HepG2 (cell line): ENCODE measurements around the gene CCDC142. TPM values are rescaled to one million over a fixed set of nuclear protein-coding genes. Genes with fewer than 3 reads are reported as not detected.

Experiments
- ASH2L ChIP-seq: fragments of 300-600, 200-600 bp; sonication (generic); IDR thresholded peaks from 2 replicates; pipeline ENCODE4 v1.7.0; 2017; ENCODE audit warnings: low read depth, mild to moderate bottlenecking, moderate library complexity, mixed read lengths, low read length; ENCODE audit not compliant: insufficient read length
- CBFB ChIP-seq: sonication (generic); formaldehyde crosslinking; IDR thresholded peaks from 2 replicates; pipeline ENCODE4 v1.4.0; 2020; ENCODE audit warnings: missing genetic modification reagents
- HMG20B ChIP-seq: conservative IDR thresholded peaks from 2 replicates; pipeline ENCODE4 v1.6.1; 2016; ENCODE audit warnings: missing genetic modification reagents, missing compliant biosample characterization
- HNRNPUL1 ChIP-seq: fragments of 200-400 bp; formaldehyde crosslinking; IDR thresholded peaks from 2 replicates; pipeline ENCODE4 v1.6.1; 2017; ENCODE audit warnings: low read depth, mild to moderate bottlenecking, low read length, moderate library complexity
- MAFK ChIP-seq, 2 experiments: IDR thresholded peaks in 1 of 2; conservative IDR thresholded peaks in 1 of 2; 2 replicates each; pipeline ENCODE4 v1.6.1; 2011; ENCODE audit warnings: improper control_type of control experiment in 2 of 2, low read length in 2 of 2
- PAF1 ChIP-seq: IDR thresholded peaks from 2 replicates; pipeline ENCODE4 v1.6.1; 2016; ENCODE audit warnings: missing genetic modification reagents, missing compliant biosample characterization
- PITX1 ChIP-seq: sonication (generic); formaldehyde crosslinking; IDR thresholded peaks from 2 replicates; pipeline ENCODE4 v1.5.1; 2020; ENCODE audit warnings: mild to moderate bottlenecking, missing genetic modification reagents
- SKI ChIP-seq: fragments of 450-650 bp; IDR thresholded peaks from one replicate; pipeline ENCODE4 v1.6.1; 2018; ENCODE audit warnings: mild to moderate bottlenecking; ENCODE audit not compliant: partially characterized antibody
- TCF12 ChIP-seq, 2 experiments: fragments of 450-650 bp in 1 of 2; sonication (generic) in 1 of 2; formaldehyde crosslinking in 1 of 2; IDR thresholded peaks; 2 replicates each; pipeline versions ENCODE4 v1.6.1 to v1.8.0; 2017 to 2022; ENCODE audit warnings: antibody characterized with exemption in 1 of 2, mild to moderate bottlenecking in 1 of 2, missing genetic modification reagents in 1 of 2, moderate library complexity in 1 of 2
- YEATS2 ChIP-seq: sonication (generic); formaldehyde crosslinking; IDR thresholded peaks from 2 replicates; pipeline ENCODE4 v1.4.0; 2020; ENCODE audit warnings: missing genetic modification reagents, borderline replicate concordance
- ZBTB42 ChIP-seq: sonication (generic); formaldehyde crosslinking; IDR thresholded peaks from 2 replicates; pipeline ENCODE4 v1.5.0; 2020; ENCODE audit warnings: mild to moderate bottlenecking, missing genetic modification reagents
- ZNF124 ChIP-seq: sonication (generic); formaldehyde crosslinking; IDR thresholded peaks from 2 replicates; pipeline ENCODE4 v1.4.0; 2020; ENCODE audit warnings: missing genetic modification reagents
- ZNF547 ChIP-seq: sonication (generic); formaldehyde crosslinking; IDR thresholded peaks from 2 replicates; pipeline ENCODE4 v1.5.1; 2020; ENCODE audit warnings: mild to moderate bottlenecking, missing genetic modification reagents
- ZNF672 ChIP-seq: sonication (generic); formaldehyde crosslinking; IDR thresholded peaks from 2 replicates; pipeline ENCODE4 v1.8.1; 2022; ENCODE audit warnings: missing genetic modification reagents
- ZNF781 ChIP-seq: sonication (generic); formaldehyde crosslinking; IDR thresholded peaks from 2 replicates; pipeline ENCODE4 v1.5.1; 2020; ENCODE audit warnings: borderline replicate concordance, mild to moderate bottlenecking, missing genetic modification reagents; ENCODE audit errors: not compliant biosample characterization
- ZSCAN20 ChIP-seq: sonication (generic); formaldehyde crosslinking; IDR thresholded peaks from 2 replicates; pipeline ENCODE4 v1.4.0; 2020; ENCODE audit warnings: missing genetic modification reagents, mild to moderate bottlenecking, borderline replicate concordance
- polyA plus RNA-seq, 8 experiments: library from polyadenylated mRNA; depleted of rRNA in 3 of 8; stranded (reverse) in 7 of 8; unstranded in 1 of 8; fragments of >200 nt; fragmentation: Illumina TruSeq in 4 of 8; extraction: Trizol in 4 of 8; gene quantifications; 2 replicates each; pipeline versions ENCODE4 v1.2.1 to v1.2.3, GENCODE V29; 2011 to 2016; ENCODE audit warnings: low read depth in 4 of 8, missing spikeins in 1 of 8, mixed read lengths in 1 of 8; ENCODE audit not compliant: insufficient read depth in 1 of 8
- total RNA-seq, 5 experiments: library from RNA; depleted of rRNA; stranded (reverse); fragments of >200 nt; fragmentation: Illumina TruSeq; extraction: Trizol; gene quantifications; 2 replicates each; pipeline ENCODE4 v1.2.3, GENCODE V29; 2016; ENCODE audit warnings: low read depth in 1 of 5
- TF ChIP-seq, protein P1 (sequence below): sonication (generic); formaldehyde crosslinking; IDR thresholded peaks from 2 replicates; pipeline ENCODE4 v1.5.0; 2020; ENCODE audit warnings: missing genetic modification reagents, mild to moderate bottlenecking, borderline replicate concordance
- TF ChIP-seq, protein P2 (sequence below): sonication (generic); formaldehyde crosslinking; IDR thresholded peaks from 2 replicates; pipeline ENCODE4 v1.4.0; 2020; ENCODE audit warnings: missing genetic modification reagents
- TF ChIP-seq, protein P3 (sequence below): sonication (generic); formaldehyde crosslinking; IDR thresholded peaks from 2 replicates; pipeline ENCODE4 v1.4.0; 2020; ENCODE audit warnings: missing genetic modification reagents
- TF ChIP-seq, protein P4 (sequence below): sonication (generic); formaldehyde crosslinking; IDR thresholded peaks from 2 replicates; pipeline ENCODE4 v1.4.0; 2020; ENCODE audit warnings: missing genetic modification reagents

Gene CCDC142
- total and polyA plus RNA-seq, 2 of the 13 experiments (the other 11 are each of a cell fraction or from before 2014, with no cell fraction given): 14.7 to 30.4 TPM

DNA sequence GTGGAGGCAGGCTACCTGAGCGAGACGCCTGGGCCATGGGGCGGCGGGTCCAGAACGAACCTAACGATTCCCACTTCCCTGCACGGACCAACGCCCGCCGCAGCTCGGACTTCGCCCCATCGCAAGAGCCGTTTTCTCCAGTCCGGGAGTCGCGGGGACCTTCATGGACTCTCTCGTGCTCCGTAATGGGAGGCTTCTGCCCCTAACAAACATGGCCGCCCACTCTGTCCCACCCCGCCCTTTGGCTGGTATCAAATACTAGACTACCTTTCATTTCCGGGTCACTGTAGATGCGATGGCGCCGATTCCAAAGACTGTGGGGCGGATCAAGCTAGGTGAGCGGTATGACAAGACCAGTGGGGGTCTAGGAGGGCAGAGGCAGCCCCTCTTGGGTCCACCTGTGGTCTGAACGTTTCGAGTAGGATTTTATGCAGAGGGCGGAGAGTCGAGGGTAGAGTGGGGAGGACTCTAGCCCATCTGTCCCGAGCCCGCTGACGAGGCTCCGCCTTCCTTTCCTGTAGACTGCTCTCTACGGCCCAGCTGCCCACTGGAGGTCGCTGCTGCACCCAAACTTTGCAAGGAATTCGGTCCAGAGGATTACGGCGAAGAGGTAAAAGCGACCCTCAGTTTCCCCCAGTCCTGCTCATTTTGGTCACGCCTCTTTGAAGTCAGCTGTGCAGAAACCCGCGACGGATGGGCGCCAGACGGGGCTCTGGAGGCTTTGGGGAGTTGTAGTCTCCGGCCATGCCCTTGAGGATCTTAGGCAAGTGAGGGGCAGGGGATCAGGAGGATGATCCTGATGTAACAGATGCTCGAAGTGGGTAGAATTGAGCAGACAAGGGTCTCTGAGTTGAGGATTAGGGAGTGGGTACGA is at the start of gene CCDC142, which contains the start of gene TTC31 (continued):
- no peak; a peak in 1 of 4 replicates for TF ChIP-seq MAFK (conservative IDR thresholded peaks at IDR 0.05 in 1 of 2, IDR thresholded peaks at IDR 0.05 in 1 of 2; ENCODE audit: low read length in 2 of 2)
- 0 out of 2 replicates have a peak, but pooled peaks have one; percentile 62 for TF ChIP-seq ZNF672 (CRISPR knock-in tag)
- TF ChIP-seq ZBTB42 (CRISPR knock-in tag): peak; percentile 87; the same call in 1 of the 2 replicates
- TF ChIP-seq HMG20B (CRISPR knock-in tag): no peak; the same call in none of the 2 replicates
- TF ChIP-seq, protein P1, sequence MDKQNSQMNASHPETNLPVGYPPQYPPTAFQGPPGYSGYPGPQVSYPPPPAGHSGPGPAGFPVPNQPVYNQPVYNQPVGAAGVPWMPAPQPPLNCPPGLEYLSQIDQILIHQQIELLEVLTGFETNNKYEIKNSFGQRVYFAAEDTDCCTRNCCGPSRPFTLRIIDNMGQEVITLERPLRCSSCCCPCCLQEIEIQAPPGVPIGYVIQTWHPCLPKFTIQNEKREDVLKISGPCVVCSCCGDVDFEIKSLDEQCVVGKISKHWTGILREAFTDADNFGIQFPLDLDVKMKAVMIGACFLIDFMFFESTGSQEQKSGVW (CRISPR knock-in tag): no peak
- TF ChIP-seq, protein P2, sequence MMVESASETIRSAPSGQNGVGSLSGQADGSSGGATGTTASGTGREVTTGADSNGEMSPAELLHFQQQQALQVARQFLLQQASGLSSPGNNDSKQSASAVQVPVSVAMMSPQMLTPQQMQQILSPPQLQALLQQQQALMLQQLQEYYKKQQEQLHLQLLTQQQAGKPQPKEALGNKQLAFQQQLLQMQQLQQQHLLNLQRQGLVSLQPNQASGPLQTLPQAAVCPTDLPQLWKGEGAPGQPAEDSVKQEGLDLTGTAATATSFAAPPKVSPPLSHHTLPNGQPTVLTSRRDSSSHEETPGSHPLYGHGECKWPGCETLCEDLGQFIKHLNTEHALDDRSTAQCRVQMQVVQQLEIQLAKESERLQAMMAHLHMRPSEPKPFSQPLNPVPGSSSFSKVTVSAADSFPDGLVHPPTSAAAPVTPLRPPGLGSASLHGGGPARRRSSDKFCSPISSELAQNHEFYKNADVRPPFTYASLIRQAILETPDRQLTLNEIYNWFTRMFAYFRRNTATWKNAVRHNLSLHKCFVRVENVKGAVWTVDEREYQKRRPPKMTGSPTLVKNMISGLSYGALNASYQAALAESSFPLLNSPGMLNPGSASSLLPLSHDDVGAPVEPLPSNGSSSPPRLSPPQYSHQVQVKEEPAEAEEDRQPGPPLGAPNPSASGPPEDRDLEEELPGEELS (CRISPR knock-in tag): peak; percentile 70
- TF ChIP-seq TCF12 (IDR thresholded peaks at IDR 0.05): no peak
- TF ChIP-seq TCF12 (CRISPR knock-in tag; IDR thresholded peaks at IDR 0.05): no peak; the same call in 1 of the 2 replicates
- TF ChIP-seq ZSCAN20 (CRISPR knock-in tag): 0 out of 2 replicates have a peak, but pooled peaks have one; percentile 58
- TF ChIP-seq, protein P3, sequence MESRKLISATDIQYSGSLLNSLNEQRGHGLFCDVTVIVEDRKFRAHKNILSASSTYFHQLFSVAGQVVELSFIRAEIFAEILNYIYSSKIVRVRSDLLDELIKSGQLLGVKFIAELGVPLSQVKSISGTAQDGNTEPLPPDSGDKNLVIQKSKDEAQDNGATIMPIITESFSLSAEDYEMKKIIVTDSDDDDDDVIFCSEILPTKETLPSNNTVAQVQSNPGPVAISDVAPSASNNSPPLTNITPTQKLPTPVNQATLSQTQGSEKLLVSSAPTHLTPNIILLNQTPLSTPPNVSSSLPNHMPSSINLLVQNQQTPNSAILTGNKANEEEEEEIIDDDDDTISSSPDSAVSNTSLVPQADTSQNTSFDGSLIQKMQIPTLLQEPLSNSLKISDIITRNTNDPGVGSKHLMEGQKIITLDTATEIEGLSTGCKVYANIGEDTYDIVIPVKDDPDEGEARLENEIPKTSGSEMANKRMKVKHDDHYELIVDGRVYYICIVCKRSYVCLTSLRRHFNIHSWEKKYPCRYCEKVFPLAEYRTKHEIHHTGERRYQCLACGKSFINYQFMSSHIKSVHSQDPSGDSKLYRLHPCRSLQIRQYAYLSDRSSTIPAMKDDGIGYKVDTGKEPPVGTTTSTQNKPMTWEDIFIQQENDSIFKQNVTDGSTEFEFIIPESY (CRISPR knock-in tag): peak; percentile 27; the same call in 1 of the 2 replicates
- TF ChIP-seq HNRNPUL1: no peak
- no peak for TF ChIP-seq PAF1 (CRISPR knock-in tag)
- peak; percentile 46; the same call in 1 of the 2 replicates for TF ChIP-seq ZNF124 (CRISPR knock-in tag)
- 0 out of 2 replicates have a peak, but pooled peaks have one; percentile 44 for TF ChIP-seq CBFB (CRISPR knock-in tag)
- peak; percentile 60 for TF ChIP-seq ZNF781 (CRISPR knock-in tag)
- TF ChIP-seq PITX1 (CRISPR knock-in tag): peak; percentile 86
- peak; percentile 89 for TF ChIP-seq ZNF547 (CRISPR knock-in tag)
- TF ChIP-seq ASH2L: peak; percentile 94
- TF ChIP-seq, protein P4, sequence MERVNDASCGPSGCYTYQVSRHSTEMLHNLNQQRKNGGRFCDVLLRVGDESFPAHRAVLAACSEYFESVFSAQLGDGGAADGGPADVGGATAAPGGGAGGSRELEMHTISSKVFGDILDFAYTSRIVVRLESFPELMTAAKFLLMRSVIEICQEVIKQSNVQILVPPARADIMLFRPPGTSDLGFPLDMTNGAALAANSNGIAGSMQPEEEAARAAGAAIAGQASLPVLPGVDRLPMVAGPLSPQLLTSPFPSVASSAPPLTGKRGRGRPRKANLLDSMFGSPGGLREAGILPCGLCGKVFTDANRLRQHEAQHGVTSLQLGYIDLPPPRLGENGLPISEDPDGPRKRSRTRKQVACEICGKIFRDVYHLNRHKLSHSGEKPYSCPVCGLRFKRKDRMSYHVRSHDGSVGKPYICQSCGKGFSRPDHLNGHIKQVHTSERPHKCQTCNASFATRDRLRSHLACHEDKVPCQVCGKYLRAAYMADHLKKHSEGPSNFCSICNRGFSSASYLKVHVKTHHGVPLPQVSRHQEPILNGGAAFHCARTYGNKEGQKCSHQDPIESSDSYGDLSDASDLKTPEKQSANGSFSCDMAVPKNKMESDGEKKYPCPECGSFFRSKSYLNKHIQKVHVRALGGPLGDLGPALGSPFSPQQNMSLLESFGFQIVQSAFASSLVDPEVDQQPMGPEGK (CRISPR knock-in tag): peak; percentile 53; the same call in 1 of the 2 replicates
- peak; percentile 18 for TF ChIP-seq SKI
- peak; percentile 93 for TF ChIP-seq YEATS2 (CRISPR knock-in tag)
